Measurements from ENCODE around the gene MINK1. TPM values are rescaled to one million over a fixed set of nuclear protein-coding genes. Genes with fewer than 3 reads are reported as not detected.
"Not testable (repeated sequence)": the region's sequence is repeated elsewhere in the genome, so short reads cannot be mapped to it uniquely, and the experiment has no call there.

Gene MINK1
- total RNA-seq, 1 donor from 2014 or later: 111 TPM

DNA sequence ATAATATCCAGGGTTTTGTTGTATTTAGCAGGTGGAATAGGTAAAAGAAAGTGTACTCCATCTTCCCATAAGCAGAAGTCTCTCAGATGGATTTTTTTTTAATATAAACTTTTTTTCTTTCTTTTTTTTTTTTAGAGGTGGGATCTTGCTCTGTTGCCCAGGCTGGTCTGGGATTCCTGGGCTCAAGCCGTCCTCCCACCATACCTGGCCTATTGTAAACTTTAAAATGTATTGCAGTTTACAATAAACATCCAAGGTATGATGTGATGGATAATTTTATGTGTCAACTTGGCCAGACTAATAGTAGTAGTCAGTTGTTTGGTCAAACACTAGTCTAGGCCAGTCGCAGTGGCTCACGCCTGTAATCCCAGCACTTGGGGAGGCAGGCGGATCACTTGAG lies 88.2 kb downstream of the MINK1 start:
- no peak overlapping the region for H3K4me3 Mint-ChIP-seq
- H3K36me3 Mint-ChIP-seq: peaks cover under 1% of the 10 kb centered on the region
- no peaks in the 10 kb centered on the region for H3K9me3 Mint-ChIP-seq
- no peak overlapping the region for H3K27ac Mint-ChIP-seq
- H3K4me1 Mint-ChIP-seq (ENCODE audit: unreplicated experiment): peaks cover under 1% of the 10 kb centered on the region
- DNase-seq (ENCODE audit: extremely low spot score, unreplicated experiment): no peak
- TF ChIP-seq CTCF (conservative IDR thresholded peaks at IDR 0.05): no peak
- no peaks in the 10 kb centered on the region for H3K27me3 Mint-ChIP-seq

GRCh38 chr17:4926577-4927335 lies 93.6 kb downstream of the MINK1 start:
- H3K4me1 Mint-ChIP-seq (ENCODE audit: unreplicated experiment); DNase-seq (ENCODE audit: extremely low spot score, unreplicated experiment); H3K27me3 Mint-ChIP-seq; H3K9me3 Mint-ChIP-seq; H3K36me3 Mint-ChIP-seq; H3K27ac Mint-ChIP-seq; H3K4me3 Mint-ChIP-seq: not testable (repeated sequence)

- H3K9me3 Mint-ChIP-seq: no peaks in the 10 kb centered on the region
- H3K4me1 Mint-ChIP-seq (ENCODE audit: unreplicated experiment): peaks cover 5% of the 10 kb centered on the region
- TF ChIP-seq CTCF (conservative IDR thresholded peaks at IDR 0.05): no peak
- no peak overlapping the region for H3K27ac Mint-ChIP-seq
- no peaks in the 10 kb centered on the region for H3K27me3 Mint-ChIP-seq
- no peak overlapping the region for H3K4me3 Mint-ChIP-seq
- peaks cover 7% of the 10 kb centered on the region for H3K36me3 Mint-ChIP-seq
- no peak for DNase-seq (ENCODE audit: extremely low spot score, unreplicated experiment)
Measured at GRCh38 chr17:4928881-4929280, 95.7 kb downstream of the MINK1 start.

DNA sequence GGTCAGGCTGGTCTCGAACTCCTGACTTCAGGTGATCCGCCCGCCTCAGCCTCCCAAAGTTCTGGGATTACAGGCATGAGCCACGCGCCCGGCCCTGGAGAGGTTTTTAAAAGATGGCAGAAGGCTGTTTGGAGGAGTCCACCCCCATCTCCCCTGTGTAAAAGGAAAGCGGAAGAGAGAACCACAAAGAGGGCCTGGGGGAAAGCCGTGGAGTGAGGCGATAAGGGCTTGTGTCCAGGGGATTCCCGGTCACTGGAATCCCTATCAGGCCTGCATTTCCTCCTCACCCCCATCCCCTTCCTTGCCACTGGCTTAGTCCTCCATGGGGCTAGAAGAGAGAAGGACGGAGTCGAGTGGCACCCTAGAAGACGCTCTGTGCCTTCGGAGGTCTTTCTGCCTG lies 98.8 kb downstream of the MINK1 start, which contains the start of gene GP1BA:
Gene GP1BA (plus strand): TSS at position 315 of the 400 bp plus-strand sequence. CDS start 328 bp downstream, outside the sequence.
- Mint-ChIP-seq H3K27ac (no peak within 1 kb of the TSS), H3K4me3 (no peak within 1 kb of the TSS), H3K9me3 (no peaks in the 10 kb centered on the region), H3K36me3 (peaks cover 7% of the 10 kb centered on the region), H3K27me3 (no peaks in the 10 kb centered on the region), H3K4me1 (ENCODE audit: unreplicated experiment) (peaks cover 8% of the 10 kb centered on the region)
- DNase-seq (ENCODE audit: extremely low spot score, unreplicated experiment): no peak
- no peak for TF ChIP-seq CTCF (conservative IDR thresholded peaks at IDR 0.05)

- no peak for TF ChIP-seq CTCF (conservative IDR thresholded peaks at IDR 0.05)
- Mint-ChIP-seq H3K27ac (no peak overlapping the region), H3K4me1 (ENCODE audit: unreplicated experiment) (peaks cover 8% of the 10 kb centered on the region), H3K9me3 (no peaks in the 10 kb centered on the region), H3K27me3 (no peaks in the 10 kb centered on the region), H3K4me3 (no peak overlapping the region), H3K36me3 (peaks cover 7% of the 10 kb centered on the region)
- DNase-seq (ENCODE audit: extremely low spot score, unreplicated experiment): no peak
Measured at GRCh38 chr17:4932756-4933155, 99.6 kb downstream of the MINK1 start.

GRCh38 chr17:4933646-4934045 lies 100.5 kb downstream of the MINK1 start:
- TF ChIP-seq CTCF (conservative IDR thresholded peaks at IDR 0.05): no peak
- peaks cover 7% of the 10 kb centered on the region for H3K36me3 Mint-ChIP-seq
- H3K9me3 Mint-ChIP-seq: no peaks in the 10 kb centered on the region
- DNase-seq (ENCODE audit: extremely low spot score, unreplicated experiment): no peak
- peaks cover 8% of the 10 kb centered on the region for H3K4me1 Mint-ChIP-seq (ENCODE audit: unreplicated experiment)
- H3K4me3 Mint-ChIP-seq: no peak overlapping the region
- H3K27ac Mint-ChIP-seq: peak overlapping the region; percentile 70
- no peaks in the 10 kb centered on the region for H3K27me3 Mint-ChIP-seq

All from type B pancreatic cell (in vitro differentiated cells).